ENCODE results near the gene HDAC9.
"Not testable (repeated sequence)": the region's sequence is repeated elsewhere in the genome, so short reads cannot be mapped to it uniquely, and the experiment has no call there.

The HDAC9 gene

GRCh38 chr7:18975689-18976280, 480.2 kb downstream of the HDAC9 start:
- DNase-seq (ENCODE audit: low read depth) = no peak

- DNase-seq (ENCODE audit: low read depth) = no peak
Observed at GRCh38 chr7:18976715-18977471, 481.3 kb downstream of the HDAC9 start.

- no peak for DNase-seq (ENCODE audit: low read depth)
Observed at GRCh38 chr7:18978108-18978495, 482.6 kb downstream of the HDAC9 start.

- DNase-seq (ENCODE audit: low read depth) = not testable (repeated sequence)
Observed at GRCh38 chr7:18990700-18991099, 495.2 kb downstream of the HDAC9 start.

GRCh38 chr7:18993933-18994668, 498.6 kb downstream of the HDAC9 start:
- DNase-seq (ENCODE audit: low read depth) = no peak

- DNase-seq (ENCODE audit: low read depth) = no peak
Observed at GRCh38 chr7:18995270-18995671, 499.7 kb downstream of the HDAC9 start.

- DNase-seq (ENCODE audit: low read depth) = no peak
Observed at GRCh38 chr7:18995811-18996426, 500.4 kb downstream of the HDAC9 start.

GRCh38 chr7:18996583-18996982, 501.0 kb downstream of the HDAC9 start:
- DNase-seq (ENCODE audit: low read depth) = no peak

GRCh38 chr7:18997477-18998150, 502.1 kb downstream of the HDAC9 start:
- DNase-seq (ENCODE audit: low read depth) = no peak

GRCh38 chr7:19000410-19000809, 504.9 kb downstream of the HDAC9 start:
- no peak for DNase-seq (ENCODE audit: low read depth)

GRCh38 chr7:19001854-19002253, 506.3 kb downstream of the HDAC9 start:
- no peak for DNase-seq (ENCODE audit: low read depth)

GRCh38 chr7:19009241-19009935, 513.8 kb downstream of the HDAC9 start:
- no peak for DNase-seq (ENCODE audit: low read depth)

GRCh38 chr7:19009936-19010280, 514.4 kb downstream of the HDAC9 start:
- DNase-seq (ENCODE audit: low read depth) = no peak

- DNase-seq (ENCODE audit: low read depth) = no peak
Observed at GRCh38 chr7:19011212-19011611, 515.7 kb downstream of the HDAC9 start.

GRCh38 chr7:19015098-19015497, 519.5 kb downstream of the HDAC9 start:
- no peak for DNase-seq (ENCODE audit: low read depth)

- DNase-seq (ENCODE audit: low read depth) = no peak
Observed at GRCh38 chr7:19016140-19016539, 520.6 kb downstream of the HDAC9 start.

GRCh38 chr7:19017374-19017773, 521.8 kb downstream of the HDAC9 start:
- no peak for DNase-seq (ENCODE audit: low read depth)

GRCh38 chr7:19020062-19020461, 524.5 kb downstream of the HDAC9 start:
- no peak for DNase-seq (ENCODE audit: low read depth)

GRCh38 chr7:19020711-19021110, 525.2 kb downstream of the HDAC9 start:
- DNase-seq (ENCODE audit: low read depth) = no peak

GRCh38 chr7:19023477-19023876, 527.9 kb downstream of the HDAC9 start:
- DNase-seq (ENCODE audit: low read depth) = no peak

- DNase-seq (ENCODE audit: low read depth) = no peak
Observed at GRCh38 chr7:19024261-19024660, 528.7 kb downstream of the HDAC9 start.

GRCh38 chr7:19026888-19027287, 531.3 kb downstream of the HDAC9 start:
- no peak for DNase-seq (ENCODE audit: low read depth)

Data from activated T-helper 1 cell treated with Interleukin-2 at 50 U/mL for 16 hours (primary cell).